Measurements from ENCODE around the gene CLDN16. TPM values are rescaled to one million over a fixed set of nuclear protein-coding genes. Genes with fewer than 3 reads are reported as not detected.

CLDN16 gene
- total RNA-seq, 3 donors from 2014 or later, result not detected

DNA sequence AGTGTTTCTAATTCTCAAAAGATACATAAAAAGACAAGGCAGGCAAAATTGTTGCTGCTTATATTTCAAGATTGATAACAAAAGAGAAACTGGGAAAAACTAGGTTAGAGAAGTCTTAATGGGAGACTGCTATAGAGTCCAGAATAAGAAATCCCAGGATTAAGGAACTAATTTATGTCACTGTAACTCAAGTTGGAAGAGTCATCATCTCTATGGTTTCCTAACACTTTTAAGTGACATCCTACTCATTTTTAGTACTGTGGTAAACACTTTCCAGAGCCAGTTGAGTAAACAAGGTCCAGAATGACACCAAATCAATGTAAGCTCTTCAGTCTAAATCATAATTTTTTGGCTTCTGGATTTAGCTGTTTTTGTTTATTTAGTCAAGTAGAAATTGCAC is 8.0 kb downstream of the CLDN16 start:
- DNase-seq, result no peak
- H3K4me1 ChIP-seq (ENCODE audit: low read depth), result no peaks in the 10 kb centered on the region
- ATAC-seq, result no peak
- TF ChIP-seq CTCF (IDR thresholded peaks at IDR 0.05), result no peak
- intact Hi-C loops (cut with DNase I, micrococcal nuclease), result no loop called here
- no peaks in the 10 kb centered on the region for H3K36me3 ChIP-seq (ENCODE audit: low read depth)
- H3K4me3 ChIP-seq, result no peak overlapping the region
- no peaks in the 10 kb centered on the region for H3K9me3 ChIP-seq

GRCh38 chr3:190397889-190398288 is 9.9 kb downstream of the CLDN16 start:
- Histone ChIP-seq H3K36me3 (ENCODE audit: low read depth) (no peaks in the 10 kb centered on the region), H3K9me3 (no peaks in the 10 kb centered on the region), H3K4me1 (ENCODE audit: low read depth) (no peaks in the 10 kb centered on the region), H3K4me3 (no peak overlapping the region)
- no peak for TF ChIP-seq CTCF (IDR thresholded peaks at IDR 0.05)
- DNase-seq (no peak), ATAC-seq (no peak)
- intact Hi-C loops (cut with DNase I, micrococcal nuclease), result no loop called here

DNA sequence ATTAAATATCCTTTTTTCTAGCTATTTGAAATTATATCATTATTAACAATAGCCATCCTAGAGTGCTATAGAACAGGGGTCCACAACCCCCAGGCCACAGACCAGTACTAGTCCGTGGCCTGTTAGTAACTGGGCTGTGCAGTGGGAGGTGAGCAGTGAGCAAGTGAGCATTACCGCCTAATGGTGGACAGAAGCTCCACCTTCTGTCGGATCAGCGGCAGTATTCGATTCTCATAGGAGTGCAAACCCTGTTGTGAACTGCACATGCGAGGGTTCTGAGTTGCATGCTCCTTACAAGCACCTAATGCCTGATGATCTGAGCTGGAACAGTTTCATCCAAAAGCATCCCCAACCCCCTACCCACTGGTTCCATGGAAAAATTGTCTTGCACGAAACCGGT is 11.7 kb downstream of the CLDN16 start:
- no peak for ATAC-seq
- TF ChIP-seq CTCF (IDR thresholded peaks at IDR 0.05), result no peak

DNA sequence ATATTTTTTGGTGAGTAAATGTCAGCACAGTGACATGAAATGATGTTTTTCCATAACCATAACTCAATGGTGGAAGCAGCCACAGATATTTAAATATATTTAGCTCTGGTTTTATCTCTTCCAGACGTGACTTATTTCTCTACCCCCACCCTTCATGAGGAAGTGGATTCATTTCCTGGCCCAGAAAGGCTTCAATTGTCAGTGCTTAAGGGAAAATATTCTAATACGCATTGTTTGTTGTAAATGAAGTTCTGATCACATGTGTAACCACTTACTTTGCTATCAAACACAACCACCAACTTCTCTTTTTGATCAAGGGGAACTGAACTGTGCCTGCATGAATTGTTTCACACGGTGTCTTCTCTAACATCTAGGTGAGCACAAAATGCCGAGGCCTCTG is 14.0 kb downstream of the CLDN16 start:
- Histone ChIP-seq H3K9me3 (no peaks in the 10 kb centered on the region), H3K36me3 (ENCODE audit: low read depth) (no peaks in the 10 kb centered on the region), H3K4me3 (no peak overlapping the region), H3K4me1 (ENCODE audit: low read depth) (no peaks in the 10 kb centered on the region)
- intact Hi-C loops (cut with DNase I, micrococcal nuclease), result no loop called here
- ATAC-seq (no peak), DNase-seq (no peak)
- no peak for TF ChIP-seq CTCF (IDR thresholded peaks at IDR 0.05)

More for the DNA sequence above, 11.7 kb downstream of the CLDN16 start:
- Histone ChIP-seq H3K9me3 (no peaks in the 10 kb centered on the region), H3K4me1 (ENCODE audit: low read depth) (no peaks in the 10 kb centered on the region), H3K36me3 (ENCODE audit: low read depth) (no peaks in the 10 kb centered on the region), H3K4me3 (no peak overlapping the region)
- intact Hi-C loops (cut with DNase I, micrococcal nuclease), result no loop called here
- no peak for DNase-seq

DNA sequence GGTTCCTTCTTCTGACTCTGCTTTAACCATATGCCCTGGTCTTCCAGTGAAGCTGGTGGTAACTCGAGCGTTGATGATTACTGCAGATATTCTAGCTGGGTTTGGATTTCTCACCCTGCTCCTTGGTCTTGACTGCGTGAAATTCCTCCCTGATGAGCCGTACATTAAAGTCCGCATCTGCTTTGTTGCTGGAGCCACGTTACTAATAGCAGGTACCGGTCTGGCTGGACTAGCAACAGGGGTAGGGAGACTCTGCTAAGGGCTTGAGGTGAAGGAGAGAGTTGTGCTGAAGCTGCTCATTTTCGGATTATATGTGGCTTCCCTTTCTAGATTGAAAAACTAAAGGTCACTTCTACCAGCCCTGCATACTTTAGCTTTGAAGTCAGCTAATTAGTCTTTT is 16.8 kb downstream of the CLDN16 start:
- DNase-seq, result no peak
- Histone ChIP-seq H3K4me1 (ENCODE audit: low read depth) (no peaks in the 10 kb centered on the region), H3K36me3 (ENCODE audit: low read depth) (no peaks in the 10 kb centered on the region), H3K9me3 (no peaks in the 10 kb centered on the region), H3K4me3 (no peak overlapping the region)
- intact Hi-C loops (cut with DNase I, micrococcal nuclease), result no loop called here
- ATAC-seq, result no peak
- TF ChIP-seq CTCF (IDR thresholded peaks at IDR 0.05), result no peak

DNA sequence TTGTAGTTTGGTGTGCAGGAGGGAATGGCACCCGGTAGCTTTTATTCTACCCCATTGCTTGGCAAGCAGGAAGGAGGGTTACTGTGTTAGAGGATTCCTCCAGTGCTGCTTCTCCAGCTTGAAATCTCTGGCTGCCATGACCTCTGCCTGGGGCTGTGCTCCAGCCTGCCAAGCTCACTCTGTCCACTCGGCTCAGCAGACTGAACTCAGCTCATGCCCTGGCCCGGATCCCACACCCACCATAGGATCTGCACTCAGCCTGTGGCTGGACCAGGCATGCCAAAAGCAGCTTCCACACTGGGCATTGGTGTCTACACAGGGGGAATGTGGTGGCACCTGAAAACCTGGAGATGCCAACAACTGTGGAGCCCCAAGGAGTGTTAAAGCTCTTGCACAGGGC is 26.3 kb downstream of the CLDN16 start:
- no peaks in the 10 kb centered on the region for H3K4me1 ChIP-seq (ENCODE audit: low read depth)
- intact Hi-C loops (cut with DNase I, micrococcal nuclease), result no loop called here
- no peak for TF ChIP-seq CTCF (IDR thresholded peaks at IDR 0.05)

More for the DNA sequence above, 26.3 kb downstream of the CLDN16 start:
- DNase-seq, result no peak
- no peak for ATAC-seq
- Histone ChIP-seq H3K4me3 (no peak overlapping the region), H3K9me3 (no peaks in the 10 kb centered on the region), H3K36me3 (ENCODE audit: low read depth) (no peaks in the 10 kb centered on the region)
